ENCODE data around the gene SAMM50. TPM values are rescaled to one million over a fixed set of nuclear protein-coding genes. Genes with fewer than 3 reads are reported as not detected.

The SAMM50 gene
- total RNA-seq, 1 donor from 2014 or later = 40.8 TPM

DNA sequence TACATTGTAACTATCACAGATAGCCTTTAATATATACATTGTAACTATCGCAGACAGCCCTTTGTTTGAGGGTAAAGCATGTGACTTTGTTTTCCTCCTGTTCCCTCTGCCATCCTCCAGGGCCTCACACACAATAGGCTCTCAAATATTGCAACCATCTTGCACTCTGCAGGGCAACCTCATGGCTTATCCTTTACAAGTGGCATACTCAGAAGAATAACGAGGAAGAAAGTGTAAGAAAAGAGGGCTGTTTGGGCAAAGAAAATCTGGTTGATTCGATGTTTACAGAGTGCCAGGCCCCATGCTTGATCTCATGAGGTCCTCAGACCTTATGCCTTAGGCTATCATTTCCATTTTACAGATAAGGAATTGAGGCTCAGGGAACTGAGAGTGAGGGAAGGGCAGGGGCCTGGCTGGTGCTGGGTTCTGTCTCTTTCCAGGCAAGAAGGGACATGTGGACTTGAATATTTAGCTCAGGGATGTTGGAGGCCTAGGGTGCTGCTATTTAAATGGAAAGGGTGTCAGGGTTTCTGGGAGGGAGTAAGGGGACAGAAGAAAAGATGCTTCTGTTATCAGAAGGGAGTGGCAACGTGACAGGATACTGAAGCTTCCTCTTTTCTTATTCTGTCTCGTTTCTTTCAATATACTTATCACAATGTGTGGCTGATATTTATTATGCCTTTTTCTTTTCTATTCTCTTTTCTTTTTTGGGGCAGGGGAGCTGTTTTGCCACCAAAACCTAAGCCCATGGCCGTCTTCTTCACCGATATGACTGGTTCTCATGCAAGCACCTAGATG lies 1.1 kb upstream of the SAMM50 start:
- DNase-seq (ENCODE audit: low read depth) = no peak
- TF ChIP-seq, protein P1, sequence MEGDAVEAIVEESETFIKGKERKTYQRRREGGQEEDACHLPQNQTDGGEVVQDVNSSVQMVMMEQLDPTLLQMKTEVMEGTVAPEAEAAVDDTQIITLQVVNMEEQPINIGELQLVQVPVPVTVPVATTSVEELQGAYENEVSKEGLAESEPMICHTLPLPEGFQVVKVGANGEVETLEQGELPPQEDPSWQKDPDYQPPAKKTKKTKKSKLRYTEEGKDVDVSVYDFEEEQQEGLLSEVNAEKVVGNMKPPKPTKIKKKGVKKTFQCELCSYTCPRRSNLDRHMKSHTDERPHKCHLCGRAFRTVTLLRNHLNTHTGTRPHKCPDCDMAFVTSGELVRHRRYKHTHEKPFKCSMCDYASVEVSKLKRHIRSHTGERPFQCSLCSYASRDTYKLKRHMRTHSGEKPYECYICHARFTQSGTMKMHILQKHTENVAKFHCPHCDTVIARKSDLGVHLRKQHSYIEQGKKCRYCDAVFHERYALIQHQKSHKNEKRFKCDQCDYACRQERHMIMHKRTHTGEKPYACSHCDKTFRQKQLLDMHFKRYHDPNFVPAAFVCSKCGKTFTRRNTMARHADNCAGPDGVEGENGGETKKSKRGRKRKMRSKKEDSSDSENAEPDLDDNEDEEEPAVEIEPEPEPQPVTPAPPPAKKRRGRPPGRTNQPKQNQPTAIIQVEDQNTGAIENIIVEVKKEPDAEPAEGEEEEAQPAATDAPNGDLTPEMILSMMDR (conservative IDR thresholded peaks at IDR 0.05; ENCODE audit: low read depth, low read length) = no peak
- peak overlapping the region; percentile 76 for H3K4me3 ChIP-seq (ENCODE audit: low read depth, low read length)

DNA sequence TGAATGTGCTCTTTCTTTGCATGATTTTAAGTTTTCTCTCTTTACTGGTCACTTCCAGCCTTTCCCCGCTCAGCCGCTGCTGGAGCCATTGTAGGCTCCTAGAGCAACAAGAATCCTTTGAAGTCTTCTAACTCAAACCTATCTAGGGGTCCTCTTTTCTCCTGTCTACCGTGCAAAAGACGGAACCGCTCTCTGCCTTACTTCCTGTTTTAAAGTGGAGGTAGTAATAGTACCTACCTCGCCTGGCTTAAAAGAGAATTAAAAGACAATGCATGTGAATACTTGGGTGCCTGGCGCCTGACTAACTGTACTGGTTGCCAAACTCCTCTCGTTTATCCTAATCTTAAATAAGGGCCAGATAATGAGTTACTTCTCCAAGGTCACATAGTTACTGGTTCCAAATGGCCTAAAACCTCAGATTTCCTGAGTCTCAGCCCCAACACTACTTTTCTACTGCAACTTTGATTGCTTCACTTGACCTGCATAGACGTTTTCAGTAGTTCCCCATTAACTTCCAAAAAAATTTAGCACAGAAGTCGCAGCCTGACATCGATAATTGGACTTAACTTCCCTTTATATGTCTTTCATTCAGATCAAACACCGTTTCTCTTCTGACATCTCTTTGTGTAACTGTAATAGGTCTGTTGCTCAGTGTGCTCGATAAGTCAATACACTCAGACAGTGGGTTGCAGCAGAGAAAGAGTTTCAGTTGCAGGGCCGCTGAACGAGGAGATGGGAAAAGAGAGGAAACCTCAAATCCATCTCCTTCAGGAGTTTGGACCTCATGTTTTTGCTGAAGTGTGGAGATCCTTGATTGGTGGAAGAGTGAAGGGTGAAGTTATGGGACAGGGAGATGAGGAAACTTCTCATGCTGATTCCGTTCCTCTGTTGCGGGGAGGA lies 891 bp downstream of the SAMM50 start:
- TF ChIP-seq, protein P1 (conservative IDR thresholded peaks at IDR 0.05; ENCODE audit: low read depth, low read length) = no peak
- DNase-seq (ENCODE audit: low read depth) = no peak
- peak overlapping the region; percentile 76 for H3K4me3 ChIP-seq (ENCODE audit: low read depth, low read length)

DNA sequence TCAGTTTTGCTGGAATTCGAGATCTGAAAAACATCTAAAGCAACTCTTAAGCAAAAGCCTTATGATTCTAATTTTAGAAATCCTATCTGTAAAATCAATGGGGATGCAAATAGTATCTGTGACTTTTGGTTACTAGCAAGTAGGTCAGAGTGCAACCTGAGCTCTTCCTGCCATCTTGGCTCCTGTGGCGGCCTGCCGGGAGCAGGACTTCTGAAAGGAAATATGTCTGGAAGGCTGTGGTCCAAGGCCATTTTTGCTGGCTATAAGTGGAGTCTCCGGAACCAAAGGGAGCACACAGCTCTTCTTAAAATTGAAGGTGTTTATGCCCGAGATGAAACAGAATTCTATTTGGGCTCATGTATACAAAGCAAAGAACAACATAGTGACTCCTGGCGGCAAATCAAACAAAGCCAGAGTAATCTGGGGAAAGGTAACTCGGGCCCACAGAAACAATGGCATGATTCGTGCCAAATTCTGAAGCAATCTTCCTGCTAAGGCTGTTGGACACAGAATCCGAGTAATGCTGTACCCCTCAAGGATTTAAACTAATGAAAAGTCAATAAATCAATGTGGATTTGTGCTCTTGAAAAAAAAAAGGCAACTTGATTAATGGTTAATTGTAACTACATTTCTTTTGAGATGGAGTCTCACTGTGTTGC lies 1.7 kb downstream of the SAMM50 start:
- peak overlapping the region; percentile 76 for H3K4me3 ChIP-seq (ENCODE audit: low read depth, low read length)
- TF ChIP-seq, protein P1 (conservative IDR thresholded peaks at IDR 0.05; ENCODE audit: low read depth, low read length) = no peak
- no peak for DNase-seq (ENCODE audit: low read depth)

DNA sequence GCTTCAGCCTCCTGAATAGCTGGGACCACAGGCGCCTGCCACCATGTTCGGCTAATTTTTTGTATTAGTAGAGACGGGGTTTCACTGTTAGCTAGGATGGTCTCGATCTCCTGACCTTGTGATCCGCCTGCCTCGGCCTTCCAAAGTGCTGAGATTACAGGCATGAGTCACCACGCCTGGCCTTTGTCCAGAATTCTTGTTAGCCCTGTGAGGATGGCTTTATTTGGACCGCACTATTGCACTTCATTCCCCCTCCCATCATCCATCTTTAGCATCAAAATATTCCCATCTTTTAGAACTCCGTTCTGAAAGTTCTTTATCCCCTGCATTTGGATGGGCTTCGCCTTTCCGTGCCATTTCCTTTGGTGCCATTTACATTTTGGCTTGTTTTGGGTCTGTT lies 2.6 kb downstream of the SAMM50 start:
- TF ChIP-seq, protein P1 (conservative IDR thresholded peaks at IDR 0.05; ENCODE audit: low read depth, low read length) = no peak
- H3K4me3 ChIP-seq (ENCODE audit: low read depth, low read length) = no peak overlapping the region
- no peak for DNase-seq (ENCODE audit: low read depth)

DNA sequence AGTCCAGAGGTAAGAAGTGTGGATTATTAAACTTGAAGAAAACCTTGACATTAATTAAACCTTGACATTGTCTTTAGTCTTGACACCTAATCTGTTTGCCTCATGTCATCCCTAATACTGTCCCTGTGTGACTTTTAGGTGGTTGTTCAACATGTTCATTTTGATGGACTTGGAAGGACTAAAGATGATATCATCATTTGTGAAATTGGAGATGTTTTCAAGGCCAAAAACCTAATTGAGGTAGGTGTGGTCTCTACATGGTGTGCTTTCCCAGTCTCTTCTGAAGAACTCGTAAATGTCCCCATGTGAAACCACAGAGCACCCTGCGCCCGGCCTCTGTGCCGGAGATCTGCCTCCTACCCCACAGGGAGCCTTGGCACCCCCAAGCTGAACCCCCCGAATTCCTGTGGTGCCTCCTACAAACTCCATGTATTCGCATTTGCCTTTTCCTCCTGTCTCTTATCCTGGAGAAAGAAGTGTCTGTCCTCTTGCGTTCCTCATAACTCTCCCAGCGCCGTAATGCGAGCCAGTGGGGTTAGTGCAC lies 9.1 kb downstream of the SAMM50 start:
- no peak for DNase-seq (ENCODE audit: low read depth)
- TF ChIP-seq, protein P1 (conservative IDR thresholded peaks at IDR 0.05; ENCODE audit: low read depth, low read length) = no peak
- no peak overlapping the region for H3K4me3 ChIP-seq (ENCODE audit: low read depth, low read length)

DNA sequence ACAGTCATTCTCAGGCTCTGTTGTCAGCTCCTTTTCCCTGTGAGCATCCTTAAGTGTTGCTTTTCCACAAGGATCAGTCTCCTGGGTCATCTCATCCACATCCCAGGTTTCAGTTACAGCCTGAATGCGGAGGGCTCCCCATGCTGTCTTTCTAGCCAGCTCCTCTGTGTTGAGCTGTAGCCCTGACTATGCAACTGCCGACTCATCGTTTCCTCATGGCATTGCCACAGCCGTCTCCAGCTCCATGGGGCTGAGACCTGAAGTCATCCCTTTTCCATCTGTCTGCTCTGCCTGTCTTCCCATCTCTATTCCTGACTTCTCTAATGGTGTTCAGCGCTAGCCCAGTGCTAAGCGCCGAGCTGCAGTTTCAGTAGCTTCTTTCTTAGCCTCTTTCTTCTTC lies 11.8 kb downstream of the SAMM50 start:
- DNase-seq (ENCODE audit: low read depth) = no peak
- TF ChIP-seq, protein P1 (conservative IDR thresholded peaks at IDR 0.05; ENCODE audit: low read depth, low read length) = no peak
- H3K4me3 ChIP-seq (ENCODE audit: low read depth, low read length) = no peak overlapping the region
